Activated CD4-positive, alpha-beta T cell treated with anti-CD3 and anti-CD28 coated beads for 36 hours (primary cell): ENCODE measurements around the gene BACE2. TPM values are rescaled to one million over a fixed set of nuclear protein-coding genes. Genes with fewer than 3 reads are reported as not detected.
A peak's percentile ranks its signal among the peaks of the same experiment; 100 is the strongest.
"Not testable (repeated sequence)": the region's sequence is repeated elsewhere in the genome, so short reads cannot be mapped to it uniquely, and the experiment has no call there.

Source experiments
- ATAC-seq: fragments of 200-7000 bp; cut with Tn5 transposase; one replicate; pipeline ENCODE4 v1.10.0; 2021; ENCODE audit warnings: mild to moderate bottlenecking, moderate library complexity
- CTCF ChIA-PET: fragments of 350-600 bp; sonication (Branson Sonifier 250); formaldehyde crosslinking; loops from one replicate; lab custom pipeline; 2021; ENCODE audit warnings: antibody characterized with exemption; lab: Charles Lee
- POLR2A ChIA-PET: fragments of 350-600 bp; sonication (Branson Sonifier 250); formaldehyde crosslinking; loops from one replicate; lab custom pipeline; 2021; ENCODE audit warnings: antibody characterized with exemption, inconsistent platforms; lab: Charles Lee
- DNase-seq: peaks from one replicate; pipeline ENCODE4 v3.0.0-alpha.2; 2020
- H3K27ac Mint-ChIP-seq: one replicate; pipeline ENCODE4 v1.8.0; 2021; ENCODE audit warnings: mixed read lengths
- H3K27me3 Mint-ChIP-seq: one replicate; pipeline ENCODE4 v1.8.0; 2021; ENCODE audit warnings: mixed read lengths
- H3K36me3 Mint-ChIP-seq: one replicate; pipeline ENCODE4 v1.8.0; 2021; ENCODE audit warnings: low read depth, mixed read lengths
- H3K4me1 Mint-ChIP-seq: one replicate; pipeline ENCODE4 v1.8.0; 2021; ENCODE audit warnings: mixed read lengths
- H3K4me3 Mint-ChIP-seq: one replicate; pipeline ENCODE4 v1.8.0; 2021; ENCODE audit warnings: mild to moderate bottlenecking, moderate library complexity, mixed read lengths
- H3K9me3 Mint-ChIP-seq: one replicate; pipeline ENCODE4 v1.8.0; 2021; ENCODE audit warnings: low read depth, mixed read lengths
- intact Hi-C, 2 experiments: fragments of 100-400 bp; cut with DNase I in 1 of 2; cut with micrococcal nuclease in 1 of 2; formaldehyde crosslinking; loops; one replicate each; pipeline versions ENCODE4 v1.14.2 to v1.15.1; 2022 to 2024; cut with DNase I, micrococcal nuclease
- total RNA-seq, 2 experiments: library from RNA; stranded (reverse); gene quantifications; one replicate each; pipeline ENCODE4 v1.2.3, GENCODE V29; 2021

Gene BACE2
- total RNA-seq, 2 experiments from 2014 or later = 0.25 to 0.50 TPM

DNA sequence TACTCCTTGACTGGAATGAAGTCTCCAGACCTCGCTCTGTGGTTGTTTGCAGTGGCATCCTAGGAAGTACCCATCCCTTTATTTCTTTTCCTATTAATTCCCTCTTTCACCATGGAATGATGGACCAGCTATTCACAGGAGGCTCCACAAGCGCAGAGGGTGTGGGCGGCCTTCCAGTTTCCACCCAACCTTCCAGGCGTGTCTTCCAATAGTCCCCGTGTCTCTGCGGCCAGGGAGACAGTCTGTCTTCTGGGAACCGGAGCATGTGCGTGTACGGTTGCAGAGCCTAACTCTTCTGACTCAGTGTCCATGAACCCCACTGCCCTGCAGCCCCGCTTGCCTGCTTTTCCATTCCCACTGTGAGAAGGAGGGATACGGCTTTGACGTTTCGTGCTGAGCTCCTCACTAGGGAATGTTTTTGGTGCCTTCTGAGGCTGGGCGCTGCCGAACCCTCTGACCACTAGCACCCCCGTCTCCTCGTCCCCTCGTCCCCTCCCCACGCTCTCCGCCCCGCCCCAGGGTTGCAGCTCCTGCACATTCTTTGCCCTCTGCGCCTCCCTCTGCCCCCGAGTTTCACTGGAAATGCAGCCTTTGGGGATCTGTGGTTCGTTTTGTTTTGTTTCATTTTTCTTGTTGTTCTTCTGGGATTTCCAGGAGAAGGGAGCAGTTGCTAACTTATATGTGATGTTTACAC is 122.3 kb downstream of the BACE2 start:
- H3K36me3 Mint-ChIP-seq = no peaks in the 10 kb centered on the region
- no peaks in the 10 kb centered on the region for H3K9me3 Mint-ChIP-seq
- intact Hi-C loops = no loop called here
- POLR2A ChIA-PET = no interaction called here
- peaks cover 6% of the 10 kb centered on the region for H3K4me1 Mint-ChIP-seq
- ATAC-seq = no peak
- CTCF ChIA-PET = no interaction called here
- no peak overlapping the region for H3K4me3 Mint-ChIP-seq
- no peak for DNase-seq
- H3K27ac Mint-ChIP-seq = no peak overlapping the region
- H3K27me3 Mint-ChIP-seq = peaks cover 4% of the 10 kb centered on the region

DNA sequence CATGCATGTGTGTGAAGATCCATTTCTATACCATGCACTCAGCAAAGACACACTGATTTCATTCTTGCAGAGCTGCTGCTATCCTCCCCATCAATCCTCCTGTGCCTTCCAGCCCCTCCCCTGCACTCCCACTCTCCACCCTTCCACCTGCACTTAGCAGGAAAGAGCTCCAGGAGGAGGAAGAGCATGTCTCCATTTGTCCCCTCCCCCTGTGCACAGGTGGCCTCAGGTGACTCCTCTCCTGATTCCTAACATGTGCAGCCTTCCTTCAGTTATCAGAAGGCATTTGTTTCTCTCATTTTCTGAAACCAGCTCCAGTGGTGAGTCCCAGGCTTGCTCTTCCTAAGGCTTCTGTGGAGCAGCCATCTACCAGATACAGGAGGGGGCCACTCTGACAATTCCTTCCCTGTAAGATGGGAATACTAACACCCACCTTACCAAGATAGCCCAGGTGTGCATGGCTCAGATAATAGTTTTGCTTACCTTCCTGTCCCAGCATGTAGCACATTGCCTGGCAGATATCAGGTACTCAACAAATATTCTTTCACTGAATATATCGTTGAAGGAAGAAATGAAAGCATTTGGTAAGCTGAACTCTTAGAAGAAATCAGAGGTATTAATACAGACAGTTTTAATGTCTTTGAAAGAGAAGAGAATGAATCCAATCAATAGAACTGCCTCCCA is 126.7 kb downstream of the BACE2 start:
- Mint-ChIP-seq H3K36me3 (no peaks in the 10 kb centered on the region), H3K27ac (no peak overlapping the region), H3K9me3 (peaks cover 5% of the 10 kb centered on the region), H3K4me1 (peaks cover 6% of the 10 kb centered on the region), H3K4me3 (no peak overlapping the region), H3K27me3 (peaks cover 9% of the 10 kb centered on the region)
- no peak for DNase-seq
- no peak for ATAC-seq
- POLR2A ChIA-PET = no interaction called here
- intact Hi-C loops = no loop called here
- CTCF ChIA-PET = interaction anchor here (2.4 kb wide), 1 partner anchor 11 kb away, joined by 9 read pairs; no protein-coding TSS in a partner anchor

- Mint-ChIP-seq H3K27me3 (peaks cover 9% of the 10 kb centered on the region), H3K4me1 (peaks cover 6% of the 10 kb centered on the region), H3K9me3 (peaks cover 5% of the 10 kb centered on the region), H3K27ac (no peak overlapping the region), H3K4me3 (no peak overlapping the region), H3K36me3 (no peaks in the 10 kb centered on the region)
- CTCF ChIA-PET = interaction anchor here (0.6 to 2.4 kb wide), 2 partner anchors 13 to 48 kb away, joined by 3 to 9 read pairs; no protein-coding TSS in a partner anchor
- DNase-seq = no peak
- POLR2A ChIA-PET = no interaction called here
- intact Hi-C loops = no loop called here
- no peak for ATAC-seq
Observed at GRCh38 chr21:41295721-41296254, 127.8 kb downstream of the BACE2 start.

DNA sequence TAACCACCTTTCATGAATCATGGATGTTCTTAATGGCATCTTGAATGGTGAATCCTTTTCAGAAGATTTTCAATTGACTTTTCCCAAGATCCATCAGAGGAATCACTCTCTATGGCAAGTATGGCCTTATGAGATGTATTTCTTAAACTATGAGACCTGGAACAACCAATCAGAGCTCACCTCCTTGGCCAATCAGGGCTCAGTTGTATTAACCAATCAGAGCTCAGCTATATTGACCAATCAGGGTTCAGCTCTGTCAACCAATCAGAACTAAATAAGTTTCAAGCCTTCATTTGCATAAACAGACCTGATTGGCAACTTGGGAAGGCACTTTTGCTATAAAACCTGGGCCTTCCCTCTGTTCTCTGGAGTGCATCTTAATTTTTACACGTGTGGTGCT is 135.0 kb downstream of the BACE2 start:
- intact Hi-C loops = no loop called here
- peaks cover 8% of the 10 kb centered on the region for H3K9me3 Mint-ChIP-seq
- ChIA-PET POLR2A (no interaction called here), CTCF (no interaction called here)
- DNase-seq (no peak), ATAC-seq (no peak)
- no peaks in the 10 kb centered on the region for H3K36me3 Mint-ChIP-seq
- H3K4me3 Mint-ChIP-seq = no peak overlapping the region
- no peaks in the 10 kb centered on the region for H3K4me1 Mint-ChIP-seq
- H3K27me3 Mint-ChIP-seq = peaks cover 2% of the 10 kb centered on the region
- H3K27ac Mint-ChIP-seq = no peak overlapping the region

DNA sequence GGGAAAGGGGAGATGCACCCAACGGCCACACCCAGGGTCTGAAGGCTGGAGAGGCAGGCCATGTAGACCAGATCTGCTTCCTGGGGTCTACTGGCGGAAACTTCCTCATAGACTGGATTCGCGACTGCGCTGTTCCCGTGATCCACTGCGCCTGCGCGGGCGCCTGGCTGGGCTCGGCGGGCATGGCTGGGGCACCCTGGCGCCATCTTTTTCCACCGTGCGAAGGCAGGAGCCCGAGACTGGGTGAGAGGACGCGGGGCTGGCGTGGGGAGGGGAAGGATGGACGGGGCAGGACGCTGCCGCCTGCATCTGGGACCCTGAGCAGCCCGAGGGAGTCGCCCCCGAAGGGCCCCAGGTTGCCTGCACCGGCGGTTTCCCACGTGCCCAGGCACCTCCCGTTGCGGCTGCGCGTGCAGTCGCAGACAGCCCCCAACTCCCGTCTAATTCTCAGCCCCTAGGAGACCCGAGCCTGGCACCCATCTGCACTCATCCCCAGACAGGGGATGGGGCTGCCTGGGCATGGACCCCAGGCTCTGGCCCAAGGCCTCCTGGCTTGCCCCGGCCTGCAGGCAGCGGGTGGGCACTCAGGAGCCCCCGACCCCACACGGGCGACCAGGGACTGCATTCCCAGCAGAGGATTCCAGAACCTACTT is 136.2 kb downstream of the BACE2 start:
- Mint-ChIP-seq H3K27ac (no peak overlapping the region), H3K36me3 (no peaks in the 10 kb centered on the region), H3K4me3 (no peak overlapping the region), H3K9me3 (peaks cover 2% of the 10 kb centered on the region), H3K27me3 (no peaks in the 10 kb centered on the region), H3K4me1 (no peaks in the 10 kb centered on the region)
- ATAC-seq (no peak), DNase-seq (no peak)
- ChIA-PET POLR2A (no interaction called here), CTCF (no interaction called here)
- intact Hi-C loops = no loop called here

GRCh38 chr21:41307219-41307618 is 139.3 kb downstream of the BACE2 start:
- H3K27me3 Mint-ChIP-seq = peaks cover 6% of the 10 kb centered on the region
- intact Hi-C loops = no loop called here
- H3K4me1 Mint-ChIP-seq = no peaks in the 10 kb centered on the region
- no peaks in the 10 kb centered on the region for H3K36me3 Mint-ChIP-seq
- ATAC-seq (no peak), DNase-seq (no peak)
- POLR2A ChIA-PET = no interaction called here
- CTCF ChIA-PET = interaction anchor here (1.0 to 1.1 kb wide), 2 partner anchors 9 to 24 kb away, joined by 3 to 5 read pairs; no protein-coding TSS in a partner anchor
- H3K4me3 Mint-ChIP-seq = no peak overlapping the region
- H3K27ac Mint-ChIP-seq = no peak overlapping the region
- H3K9me3 Mint-ChIP-seq = peaks cover 2% of the 10 kb centered on the region

DNA sequence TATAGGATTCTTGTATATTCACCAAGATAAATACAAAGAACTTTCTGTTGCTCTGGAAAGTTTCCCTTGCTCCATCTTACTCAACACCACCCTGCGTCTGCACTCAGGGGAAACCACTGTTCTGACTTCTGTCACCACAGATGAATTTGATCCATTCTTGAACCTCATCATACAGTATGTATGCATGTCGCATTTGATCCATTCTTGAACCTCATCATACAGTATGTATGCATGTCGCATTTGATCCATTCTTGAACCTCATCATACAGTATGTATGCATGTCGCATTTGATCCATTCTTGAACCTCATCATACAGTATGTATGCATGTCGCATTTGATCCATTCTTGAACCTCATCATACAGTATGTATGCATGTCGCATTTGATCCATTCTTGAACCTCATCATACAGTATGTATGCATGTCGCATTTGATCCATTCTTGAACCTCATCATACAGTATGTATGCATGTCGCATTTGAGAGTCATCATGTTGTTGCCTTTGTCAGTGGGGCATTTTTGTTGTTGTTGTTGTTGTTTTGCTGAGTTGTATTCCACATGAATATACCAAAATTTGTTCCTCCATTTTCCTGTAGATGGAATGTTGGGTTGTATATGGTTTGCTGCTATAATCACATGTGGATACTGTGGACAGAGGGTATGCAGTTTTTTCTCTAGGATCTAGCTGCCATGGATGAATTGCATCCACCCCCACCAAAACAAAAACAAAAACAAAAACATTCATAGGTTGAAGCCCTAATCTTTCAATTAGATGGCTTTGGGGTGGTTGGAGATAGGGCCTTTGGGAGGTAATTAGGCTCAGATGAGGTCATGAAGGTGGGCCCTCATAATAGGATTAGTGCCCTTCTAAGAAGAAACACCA is 145.6 kb downstream of the BACE2 start:
- POLR2A ChIA-PET, H3K36me3 Mint-ChIP-seq, H3K27ac Mint-ChIP-seq, intact Hi-C loops, H3K9me3 Mint-ChIP-seq, DNase-seq, H3K4me3 Mint-ChIP-seq, ATAC-seq, H3K4me1 Mint-ChIP-seq: not testable (repeated sequence)
- CTCF ChIA-PET = interaction anchor here (0.6 kb wide), 1 partner anchor 100 kb away, joined by 3 read pairs; no protein-coding TSS in a partner anchor
- H3K27me3 Mint-ChIP-seq = peaks cover 30% of the 10 kb centered on the region

DNA sequence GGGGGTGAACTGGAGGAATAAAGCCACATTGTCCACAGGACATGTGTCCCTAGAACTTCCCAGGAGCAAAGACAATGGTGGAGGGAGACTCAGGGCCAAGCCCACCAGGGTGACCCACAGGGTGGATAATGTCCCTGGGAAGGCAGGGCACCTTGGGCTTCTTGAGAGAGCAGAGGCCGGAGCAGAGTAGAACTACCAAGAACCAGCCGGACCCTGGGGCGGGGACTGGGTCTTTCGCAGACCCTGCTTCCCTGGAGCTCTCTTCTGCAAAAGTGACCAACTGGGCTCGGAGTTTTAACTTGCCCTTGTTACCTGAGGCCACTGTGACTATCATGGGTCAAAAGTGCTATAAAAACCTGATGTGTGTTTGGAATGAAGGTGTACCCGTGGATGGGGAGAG is 147.8 kb downstream of the BACE2 start:
- Mint-ChIP-seq H3K27ac (no peak overlapping the region), H3K36me3 (no peaks in the 10 kb centered on the region), H3K4me3 (no peak overlapping the region), H3K4me1 (peaks cover 6% of the 10 kb centered on the region), H3K9me3 (no peaks in the 10 kb centered on the region), H3K27me3 (peaks cover 29% of the 10 kb centered on the region)
- intact Hi-C loops = no loop called here
- CTCF ChIA-PET = no interaction called here
- ATAC-seq = no peak
- POLR2A ChIA-PET = no interaction called here
- no peak for DNase-seq

DNA sequence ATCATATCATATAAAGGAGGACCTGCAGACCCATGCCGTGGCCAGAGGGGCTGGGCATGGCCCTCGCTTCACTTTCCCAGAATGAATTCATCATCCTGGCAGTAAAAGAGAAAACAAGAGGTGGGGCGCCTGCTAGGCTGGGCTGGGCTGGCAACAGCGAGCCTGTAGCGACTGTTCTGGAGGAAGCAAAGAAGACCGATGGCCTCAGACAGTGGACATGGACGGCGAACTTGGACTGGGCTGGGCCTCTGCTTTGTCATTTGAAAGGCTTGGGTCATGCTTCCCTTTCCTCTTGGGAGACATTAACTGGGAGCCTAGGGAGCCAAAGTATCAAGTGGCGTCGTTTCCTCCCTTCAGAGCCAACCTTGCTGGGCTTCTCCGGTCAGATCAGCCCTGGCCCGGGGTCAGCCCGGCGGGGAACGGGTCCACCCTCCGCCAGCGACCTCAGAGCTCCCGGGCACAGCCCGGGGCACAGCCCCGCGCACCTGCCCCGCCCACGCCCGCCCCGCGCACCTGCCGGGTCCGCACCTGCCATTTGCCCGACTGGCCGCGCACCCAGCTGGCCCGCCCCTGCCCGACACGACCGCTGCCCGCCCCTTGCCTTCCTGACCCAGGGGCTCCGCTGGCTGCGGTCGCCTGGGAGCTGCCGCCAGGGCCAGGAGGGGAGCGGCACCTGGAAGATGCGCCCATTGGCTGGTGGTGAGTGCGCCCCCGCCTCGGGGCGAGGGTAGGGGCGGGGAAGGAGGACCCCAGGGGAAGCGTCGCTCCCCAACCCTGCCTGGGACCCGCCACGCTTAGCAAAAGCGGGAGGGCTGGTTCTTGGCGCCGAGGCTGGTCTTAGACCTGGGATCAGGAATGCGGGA is 148.5 kb downstream of the BACE2 start, which contains the start of gene FAM3B:
FAM3B (plus strand) TSS at position 602 of the 863 bp plus-strand sequence; CDS start at position 681, 79 bp downstream.
- H3K4me3 Mint-ChIP-seq = no peak within 1 kb of the TSS
- ChIA-PET CTCF (no interaction called here), POLR2A (no interaction called here)
- DNase-seq = peak; percentile 13
- peaks cover 30% of the 10 kb centered on the region for H3K27me3 Mint-ChIP-seq
- no peaks in the 10 kb centered on the region for H3K36me3 Mint-ChIP-seq
- no peak for ATAC-seq
- H3K9me3 Mint-ChIP-seq = no peaks in the 10 kb centered on the region
- H3K27ac Mint-ChIP-seq = no peak within 1 kb of the TSS
- intact Hi-C loops = no loop called here
- H3K4me1 Mint-ChIP-seq = peaks cover 13% of the 10 kb centered on the region

GRCh38 chr21:41317063-41317392 is 149.1 kb downstream of the BACE2 start:
- ATAC-seq (no peak), DNase-seq (no peak)
- POLR2A ChIA-PET = no interaction called here
- Mint-ChIP-seq H3K36me3 (no peaks in the 10 kb centered on the region), H3K27me3 (peaks cover 29% of the 10 kb centered on the region), H3K4me3 (no peak overlapping the region), H3K4me1 (peaks cover 17% of the 10 kb centered on the region), H3K27ac (no peak overlapping the region), H3K9me3 (no peaks in the 10 kb centered on the region)
- CTCF ChIA-PET = no interaction called here
- intact Hi-C loops = no loop called here
